ENCODE measurements around the gene KRT74. TPM values are rescaled to one million over a fixed set of nuclear protein-coding genes. Genes with fewer than 3 reads are reported as not detected.

Gene KRT74
- total and polyA plus RNA-seq, 2 donors from 2014 or later: not detected

- FAIRE-seq (no peak), DNase-seq (peak in 1 of 5 donors; percentile 51)
- intact Hi-C loops (cut with DNase I): no loop called here
- no peak overlapping the region for H3K9ac ChIP-seq (ENCODE audit: low read length in 3 of 3)
- no peak for TF ChIP-seq CTCF (IDR thresholded peaks at IDR 0.05; ENCODE audit: borderline replicate concordance, extremely low read depth, insufficient read depth)
- no peaks in the 10 kb centered on the region for H3K36me3 ChIP-seq (ENCODE audit: control insufficient read depth in 2 of 3, insufficient read depth in 3 of 3, low read length in 3 of 3)
- no peaks in the 10 kb centered on the region for H3K27me3 ChIP-seq (ENCODE audit: control insufficient read depth, insufficient read depth, low read length)
- H3K4me3 ChIP-seq (ENCODE audit: low read length in 3 of 3): no peak overlapping the region
- H3K9me3 ChIP-seq (ENCODE audit: control insufficient read depth in 2 of 3, insufficient read depth in 1 of 3, low read length in 3 of 3): no peaks in the 10 kb centered on the region
- H3K27ac ChIP-seq (ENCODE audit: low read depth in 2 of 2, low read length in 2 of 2): no peak overlapping the region
- no peaks in the 10 kb centered on the region for H3K4me1 ChIP-seq (ENCODE audit: control insufficient read depth in 2 of 3, insufficient read depth in 2 of 3, low read depth in 1 of 3, low read length in 3 of 3)
These were observed 5.5 kb downstream of the KRT74 start for GRCh38 chr12:52568111-52568510.

GRCh38 chr12:52566847-52567291, 6.8 kb downstream of the KRT74 start:
- intact Hi-C loops (cut with DNase I): no loop called here
- DNase-seq (no peak), FAIRE-seq (no peak)
- no peak for TF ChIP-seq CTCF (IDR thresholded peaks at IDR 0.05; ENCODE audit: borderline replicate concordance, extremely low read depth, insufficient read depth)
- H3K9ac ChIP-seq (ENCODE audit: low read length in 3 of 3): no peak overlapping the region
- no peak overlapping the region for H3K4me3 ChIP-seq (ENCODE audit: low read length in 3 of 3)
- no peaks in the 10 kb centered on the region for H3K36me3 ChIP-seq (ENCODE audit: control insufficient read depth in 2 of 3, insufficient read depth in 3 of 3, low read length in 3 of 3)
- no peaks in the 10 kb centered on the region for H3K27me3 ChIP-seq (ENCODE audit: control insufficient read depth, insufficient read depth, low read length)
- H3K27ac ChIP-seq (ENCODE audit: low read depth in 2 of 2, low read length in 2 of 2): no peak overlapping the region
- H3K9me3 ChIP-seq (ENCODE audit: control insufficient read depth in 2 of 3, insufficient read depth in 1 of 3, low read length in 3 of 3): no peaks in the 10 kb centered on the region
- H3K4me1 ChIP-seq (ENCODE audit: control insufficient read depth in 2 of 3, insufficient read depth in 2 of 3, low read depth in 1 of 3, low read length in 3 of 3): no peaks in the 10 kb centered on the region

GRCh38 chr12:52564582-52564981, 9.1 kb downstream of the KRT74 start:
- FAIRE-seq (no peak), DNase-seq (no peak)
- no peak overlapping the region for H3K9ac ChIP-seq (ENCODE audit: low read length in 3 of 3)
- H3K27me3 ChIP-seq (ENCODE audit: control insufficient read depth, insufficient read depth, low read length): no peaks in the 10 kb centered on the region
- no peaks in the 10 kb centered on the region for H3K9me3 ChIP-seq (ENCODE audit: control insufficient read depth in 2 of 3, insufficient read depth in 1 of 3, low read length in 3 of 3)
- H3K36me3 ChIP-seq (ENCODE audit: control insufficient read depth in 2 of 3, insufficient read depth in 3 of 3, low read length in 3 of 3): no peaks in the 10 kb centered on the region
- H3K27ac ChIP-seq (ENCODE audit: low read depth in 2 of 2, low read length in 2 of 2): no peak overlapping the region
- H3K4me3 ChIP-seq (ENCODE audit: low read length in 3 of 3): no peak overlapping the region
- intact Hi-C loops (cut with DNase I): no loop called here
- TF ChIP-seq CTCF (IDR thresholded peaks at IDR 0.05; ENCODE audit: borderline replicate concordance, extremely low read depth, insufficient read depth): no peak
- H3K4me1 ChIP-seq (ENCODE audit: control insufficient read depth in 2 of 3, insufficient read depth in 2 of 3, low read depth in 1 of 3, low read length in 3 of 3): no peaks in the 10 kb centered on the region

- Histone ChIP-seq H3K4me3 (ENCODE audit: low read length in 3 of 3) (no peak overlapping the region), H3K27ac (ENCODE audit: low read depth in 2 of 2, low read length in 2 of 2) (no peak overlapping the region), H3K27me3 (ENCODE audit: control insufficient read depth, insufficient read depth, low read length) (no peaks in the 10 kb centered on the region), H3K9ac (ENCODE audit: low read length in 3 of 3) (no peak overlapping the region), H3K4me1 (ENCODE audit: control insufficient read depth in 2 of 3, insufficient read depth in 2 of 3, low read depth in 1 of 3, low read length in 3 of 3) (no peaks in the 10 kb centered on the region), H3K9me3 (ENCODE audit: control insufficient read depth in 2 of 3, insufficient read depth in 1 of 3, low read length in 3 of 3) (no peaks in the 10 kb centered on the region), H3K36me3 (ENCODE audit: control insufficient read depth in 2 of 3, insufficient read depth in 3 of 3, low read length in 3 of 3) (no peaks in the 10 kb centered on the region)
- FAIRE-seq (no peak), DNase-seq (no peak)
- intact Hi-C loops (cut with DNase I): no loop called here
- no peak for TF ChIP-seq CTCF (IDR thresholded peaks at IDR 0.05; ENCODE audit: borderline replicate concordance, extremely low read depth, insufficient read depth)
These were observed 11.7 kb downstream of the KRT74 start for GRCh38 chr12:52561880-52562449.
